Neural crest cell (in vitro differentiated cells): ENCODE data around the gene CDK6. TPM values are rescaled to one million over a fixed set of nuclear protein-coding genes. Genes with fewer than 3 reads are reported as not detected.

Source experiments
- DNase-seq: peaks from one replicate; pipeline ENCODE4 v3.0.0; 2021; ENCODE audit warnings: low read depth, mixed read lengths, low spot score
- H3K27ac Mint-ChIP-seq: one replicate; pipeline ENCODE4 v1.8.0; 2021; ENCODE audit warnings: mild to moderate bottlenecking, mixed read lengths; ENCODE audit not compliant: unreplicated experiment
- H3K27me3 Mint-ChIP-seq: 2 replicates; pipeline ENCODE4 v1.8.0; 2021; ENCODE audit warnings: low read depth, mild to moderate bottlenecking, mixed read lengths
- H3K36me3 Mint-ChIP-seq: 2 replicates; pipeline ENCODE4 v1.8.0; 2021; ENCODE audit warnings: low read depth, mild to moderate bottlenecking, mixed read lengths
- H3K4me1 Mint-ChIP-seq: 2 replicates; pipeline ENCODE4 v1.8.0; 2021; ENCODE audit warnings: mixed read lengths
- H3K4me3 Mint-ChIP-seq: one replicate; pipeline ENCODE4 v1.8.0; 2021; ENCODE audit warnings: mild to moderate bottlenecking, mixed read lengths
- H3K9me3 Mint-ChIP-seq: 2 replicates; pipeline ENCODE4 v1.8.0; 2021; ENCODE audit warnings: mixed read lengths
- CTCF ChIP-seq: fragments of 200-600 bp; sonication (generic); conservative IDR thresholded peaks from 2 replicates; pipeline ENCODE4 v1.5.0; 2021; ENCODE audit warnings: antibody characterized with exemption, mild to moderate bottlenecking
- total RNA-seq: library from RNA; stranded (reverse); gene quantifications from 2 replicates; pipeline ENCODE4 v1.2.1, GENCODE V29; 2021

CDK6 gene
- total RNA-seq, 1 donor from 2014 or later: 42.9 TPM

- no peak overlapping the region for H3K27ac Mint-ChIP-seq
- TF ChIP-seq CTCF: no peak
Observed at GRCh38 chr7:92727755-92728154, 108.6 kb downstream of the CDK6 start.

GRCh38 chr7:92725161-92725925 lies 111.0 kb downstream of the CDK6 start:
- no peak for TF ChIP-seq CTCF
- Mint-ChIP-seq H3K36me3 (peaks cover 8% of the 10 kb centered on the region), H3K27ac (no peak overlapping the region), H3K27me3 (no peaks in the 10 kb centered on the region), H3K4me3 (no peak overlapping the region), H3K4me1 (peaks cover 23% of the 10 kb centered on the region), H3K9me3 (no peaks in the 10 kb centered on the region)
- no peak for DNase-seq

More at GRCh38 chr7:92727755-92728154, 108.6 kb downstream of the CDK6 start:
- Mint-ChIP-seq H3K4me3 (no peak overlapping the region), H3K9me3 (no peaks in the 10 kb centered on the region), H3K27me3 (no peaks in the 10 kb centered on the region), H3K36me3 (peaks cover 8% of the 10 kb centered on the region), H3K4me1 (peaks cover 15% of the 10 kb centered on the region)
- DNase-seq: no peak

- TF ChIP-seq CTCF: no peak
- no peak for DNase-seq
- peaks cover 23% of the 10 kb centered on the region for H3K4me1 Mint-ChIP-seq
- peaks cover 8% of the 10 kb centered on the region for H3K36me3 Mint-ChIP-seq
- H3K27me3 Mint-ChIP-seq: no peaks in the 10 kb centered on the region
- no peaks in the 10 kb centered on the region for H3K9me3 Mint-ChIP-seq
- peak overlapping the region; percentile 12 for H3K27ac Mint-ChIP-seq
- H3K4me3 Mint-ChIP-seq: no peak overlapping the region
Observed at GRCh38 chr7:92723943-92724342, 112.4 kb downstream of the CDK6 start.

- no peaks in the 10 kb centered on the region for H3K27me3 Mint-ChIP-seq
- no peaks in the 10 kb centered on the region for H3K9me3 Mint-ChIP-seq
- TF ChIP-seq CTCF: no peak
- peaks cover 8% of the 10 kb centered on the region for H3K36me3 Mint-ChIP-seq
- H3K4me1 Mint-ChIP-seq: peaks cover 30% of the 10 kb centered on the region
- H3K27ac Mint-ChIP-seq: no peak overlapping the region
- no peak for DNase-seq
- H3K4me3 Mint-ChIP-seq: no peak overlapping the region
Observed at GRCh38 chr7:92723205-92723604, 113.2 kb downstream of the CDK6 start.

GRCh38 chr7:92722541-92722940 lies 113.8 kb downstream of the CDK6 start:
- Mint-ChIP-seq H3K4me3 (no peak overlapping the region), H3K4me1 (peaks cover 37% of the 10 kb centered on the region), H3K36me3 (peaks cover 8% of the 10 kb centered on the region), H3K27me3 (no peaks in the 10 kb centered on the region), H3K9me3 (no peaks in the 10 kb centered on the region), H3K27ac (no peak overlapping the region)
- TF ChIP-seq CTCF: no peak
- no peak for DNase-seq
